NCI-H1694 (cell line): ENCODE results near the gene LRRC39.

Source experiments
- DNase-seq: peaks from one replicate; lab custom pipeline; 2025; lab: John Stamatoyannopoulos, UW

The LRRC39 gene

DNA sequence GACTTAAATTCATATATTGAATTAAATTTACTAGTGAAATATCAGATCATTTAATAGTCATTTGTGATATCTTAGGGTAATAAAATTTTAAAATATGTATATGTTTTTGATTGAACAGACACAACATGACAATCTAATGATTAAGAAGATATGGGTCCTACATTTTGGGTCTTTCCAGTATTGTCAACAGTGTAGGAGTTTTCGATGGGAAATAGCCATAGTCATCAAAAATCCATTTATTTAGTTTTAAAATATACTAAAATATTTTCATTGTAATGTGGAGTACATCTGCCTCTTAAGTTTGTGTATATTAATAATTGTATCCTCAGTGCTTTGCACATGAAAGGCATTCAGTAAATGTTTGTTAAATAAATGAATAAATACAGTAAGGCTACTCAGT, 31.1 kb downstream of the LRRC39 start:
- no peak for DNase-seq

DNA sequence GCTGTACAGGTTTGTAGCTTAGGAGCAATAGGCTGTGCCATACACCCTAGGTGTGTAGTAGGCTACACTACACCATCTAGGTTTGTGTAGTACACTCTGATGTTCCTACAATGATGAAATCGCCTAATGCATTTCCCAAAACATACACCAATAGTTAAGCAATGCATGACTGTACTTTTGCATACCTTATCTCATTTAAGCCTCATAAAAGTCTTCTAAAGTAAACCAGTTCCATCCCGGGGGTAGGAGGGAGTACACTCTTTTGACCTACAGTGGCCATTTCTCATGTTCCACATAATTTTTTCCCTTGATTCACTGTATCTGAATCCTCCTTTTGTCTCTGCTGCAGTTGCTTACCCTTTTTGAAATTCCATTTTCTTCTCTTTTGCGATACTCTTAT, 32.9 kb downstream of the LRRC39 start:
- DNase-seq, result no peak

DNA sequence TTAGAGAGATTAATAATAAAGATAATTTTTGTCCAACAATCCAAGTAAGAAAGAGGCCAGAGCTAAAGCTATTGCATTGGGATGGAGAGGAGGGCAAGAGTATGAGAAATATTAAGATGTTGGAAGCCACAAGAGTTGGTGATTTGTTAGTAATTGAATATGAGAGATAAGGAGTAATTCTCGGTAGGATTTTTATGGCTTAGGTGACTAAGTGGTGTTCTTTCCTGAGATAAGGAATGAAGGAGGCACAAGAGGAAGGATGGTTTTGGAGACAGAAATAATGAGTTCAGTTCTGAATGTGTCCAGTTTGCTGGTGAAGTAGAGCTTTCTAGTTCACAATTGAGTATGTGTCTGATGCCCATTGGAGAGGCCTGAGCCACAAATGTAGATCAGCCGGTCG, 35.7 kb downstream of the LRRC39 start:
- no peak for DNase-seq

DNA sequence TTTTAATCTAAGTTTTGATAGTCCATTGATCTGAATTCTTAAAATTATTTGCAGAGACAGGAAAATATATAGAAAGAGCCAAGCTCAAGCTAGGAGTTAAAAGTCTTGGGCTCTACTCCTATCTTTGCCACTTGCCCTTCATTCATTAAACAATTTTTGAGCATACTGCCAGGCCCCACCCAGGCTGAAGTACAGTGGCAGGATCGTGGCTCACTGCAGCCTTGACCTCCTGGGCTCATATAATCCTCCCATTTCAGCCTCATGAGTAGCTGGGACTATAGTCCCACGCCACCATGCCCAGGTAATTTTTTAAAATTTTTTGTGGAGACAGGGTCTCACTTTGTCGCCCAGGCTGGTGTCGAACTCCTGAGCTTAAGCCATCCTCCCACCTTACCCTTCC, 36.9 kb downstream of the LRRC39 start:
- DNase-seq, result no peak

DNA sequence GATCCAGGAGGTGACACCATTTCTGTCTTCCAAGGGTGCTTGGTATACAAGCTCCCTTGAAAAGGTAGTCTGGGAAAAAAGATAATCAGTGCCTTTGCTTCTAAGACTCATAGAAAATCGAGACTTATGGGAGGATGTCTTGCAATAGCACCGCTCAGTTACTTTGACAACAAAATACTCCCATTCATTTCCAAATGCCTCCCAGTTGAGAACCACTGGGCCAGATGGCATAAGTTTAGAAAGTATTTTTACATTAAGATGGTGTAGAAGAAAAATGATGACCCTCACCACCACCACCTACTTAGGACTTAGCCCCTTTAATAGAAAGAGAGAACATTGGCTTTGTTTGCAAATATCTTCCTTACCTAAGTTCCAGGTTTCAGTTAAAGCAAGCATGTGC, 40.5 kb downstream of the LRRC39 start:
- DNase-seq, result no peak

GRCh38 chr1:100134872-100135271, 43.2 kb downstream of the LRRC39 start:
- no peak for DNase-seq

DNA sequence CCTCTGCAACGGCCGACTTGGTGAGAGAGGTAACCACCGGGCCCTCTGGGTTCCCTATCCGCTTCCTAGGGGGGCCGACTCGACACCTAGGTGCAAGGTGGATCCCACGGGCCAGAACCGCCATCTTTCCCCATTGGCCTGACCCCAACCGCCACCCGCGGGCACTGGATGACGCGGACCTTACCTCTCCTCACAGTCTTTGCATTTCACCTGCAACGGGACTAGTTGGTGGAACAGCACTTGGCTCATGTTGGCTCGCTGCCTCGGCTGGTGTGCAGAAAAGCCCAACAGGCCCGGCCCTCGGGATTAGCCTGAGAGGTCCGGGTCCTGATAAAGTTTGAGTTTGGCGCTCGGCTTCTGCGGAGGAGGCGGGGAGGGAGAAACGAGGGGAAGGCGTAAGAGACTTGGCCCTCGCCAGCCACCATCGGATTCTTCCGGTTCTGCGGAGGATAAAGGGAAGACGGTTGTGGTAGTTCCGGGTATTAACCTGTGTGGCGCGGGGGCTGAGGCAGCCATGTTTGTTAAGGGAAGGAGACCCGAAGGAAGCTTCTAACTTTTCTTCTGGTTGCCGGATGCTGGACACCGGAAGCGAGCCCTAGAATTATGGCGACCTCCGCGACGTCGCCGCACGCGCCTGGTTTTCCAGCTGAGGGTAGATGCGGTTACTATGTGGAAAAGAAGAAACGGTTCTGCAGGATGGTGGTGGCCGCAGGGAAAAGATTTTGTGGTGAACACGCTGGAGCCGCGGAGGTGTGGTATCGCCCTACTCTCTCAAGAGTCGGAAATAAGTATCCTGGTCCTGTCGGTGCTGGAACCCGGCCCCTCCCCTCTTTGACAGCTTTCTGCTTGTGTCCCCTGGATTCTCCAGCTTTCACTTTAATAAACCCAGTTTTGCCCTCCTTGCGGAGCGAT, 45.2 kb downstream of the LRRC39 start, which contains the start of the genes SASS6 and TRMT13:
Gene SASS6 (minus strand): TSS at position 365 of the 912 bp plus-strand sequence. CDS start 116 bp downstream, at position 249.
Gene TRMT13 (plus strand): TSS at position 598 of the 912 bp plus-strand sequence. CDS start 6 bp downstream, at position 604.
- peak; percentile 97 for DNase-seq

DNA sequence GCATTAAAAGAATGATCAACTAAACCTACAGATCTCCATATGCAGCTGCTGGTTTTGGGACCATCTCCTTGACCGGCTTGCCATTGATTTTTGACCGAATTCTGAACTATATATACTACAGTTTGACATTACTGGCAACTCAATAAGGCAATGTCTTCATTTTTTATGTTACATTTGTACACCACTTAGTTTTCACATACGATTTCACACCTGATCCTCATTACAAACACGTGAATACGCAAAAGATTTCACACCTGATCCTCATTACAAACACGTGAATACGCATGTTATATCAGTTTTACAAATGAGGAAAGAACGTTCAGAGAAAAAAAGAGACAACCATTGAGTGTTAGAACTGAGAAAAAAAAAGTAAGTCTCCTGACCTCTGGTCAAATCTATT, 46.4 kb downstream of the LRRC39 start:
- no peak for DNase-seq

DNA sequence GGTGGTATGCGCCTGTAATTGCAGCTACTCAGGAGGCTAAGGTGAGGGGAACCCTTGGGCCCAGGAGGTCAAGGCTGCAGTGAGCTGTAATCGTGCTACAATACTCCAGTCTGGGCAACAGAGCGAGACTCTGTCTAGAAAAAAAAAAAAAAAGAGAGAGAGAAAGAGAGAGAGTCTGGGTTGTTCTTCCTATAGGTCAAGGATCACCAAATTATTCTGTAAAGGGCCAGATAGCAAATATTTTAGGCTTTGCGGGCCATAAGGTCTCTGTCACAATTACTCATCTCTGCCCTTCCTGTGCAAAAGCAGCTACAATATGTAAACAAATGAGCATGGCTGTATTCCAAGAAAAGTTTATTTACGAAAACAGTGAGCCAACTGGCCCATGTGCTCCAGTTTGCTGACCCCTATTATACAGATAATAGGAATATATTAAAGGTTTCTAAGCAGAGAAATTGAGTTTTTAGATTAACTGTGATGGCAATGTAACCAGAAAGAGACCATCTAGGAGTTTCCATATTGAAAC, 47.4 kb downstream of the LRRC39 start:
- no peak for DNase-seq

- no peak for DNase-seq
Measured at GRCh38 chr1:100127226-100127625, 50.8 kb downstream of the LRRC39 start.

- no peak for DNase-seq
Measured at GRCh38 chr1:100122177-100122576, 55.9 kb downstream of the LRRC39 start.

GRCh38 chr1:100115524-100115923, 62.5 kb downstream of the LRRC39 start:
- no peak for DNase-seq

DNA sequence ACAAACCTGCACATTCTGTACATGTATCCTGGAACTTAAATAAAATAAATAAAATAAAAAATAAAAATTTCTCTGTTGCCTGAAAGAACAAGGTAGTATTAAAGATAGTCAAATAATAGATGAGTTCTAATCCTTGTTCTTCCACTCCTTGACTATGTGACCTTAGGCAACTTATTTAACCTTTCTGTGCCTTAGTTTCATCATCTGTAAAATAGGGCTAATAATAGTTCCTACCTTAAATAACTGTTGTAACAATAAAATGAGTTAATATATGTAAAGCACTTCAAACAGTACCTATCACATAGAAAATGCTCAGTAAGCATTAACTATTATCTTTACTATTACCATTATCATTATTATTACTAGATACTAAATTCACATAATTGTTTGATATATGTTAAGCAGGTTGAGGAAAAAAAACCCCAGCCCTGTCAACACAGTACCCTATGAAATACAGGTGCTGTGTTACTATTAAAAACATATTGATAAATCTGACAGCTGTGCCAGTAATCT, 68.4 kb downstream of the LRRC39 start:
- DNase-seq, result no peak

- no peak for DNase-seq
Measured at GRCh38 chr1:100107696-100108095, 70.4 kb downstream of the LRRC39 start.

- DNase-seq, result no peak
Measured at GRCh38 chr1:100101564-100101963, 76.5 kb downstream of the LRRC39 start.

- no peak for DNase-seq
Measured at GRCh38 chr1:100100202-100100601, 77.9 kb downstream of the LRRC39 start.
